Stomach smooth muscle (tissue), 2 donors: ENCODE data around the gene UNKL.

Source experiments
- H3K27ac ChIP-seq: one replicate; pipeline ENCODE4 v1.7.0; 2013; ENCODE audit warnings: mild to moderate bottlenecking, low read length, inconsistent platforms
- H3K27me3 ChIP-seq, 2 donors: one replicate each; pipeline ENCODE4 v1.7.0; 2013; ENCODE audit warnings: low read length in 2 of 2; ENCODE audit not compliant: insufficient read depth in 2 of 2, control insufficient read depth in 1 of 2
- H3K36me3 ChIP-seq, 2 donors: one replicate each; pipeline ENCODE4 v1.7.0; 2013; ENCODE audit warnings: low read length in 2 of 2; ENCODE audit not compliant: control insufficient read depth in 2 of 2, insufficient read depth in 2 of 2
- H3K4me1 ChIP-seq: one replicate; pipeline ENCODE4 v1.7.0; 2013; ENCODE audit warnings: low read length; ENCODE audit not compliant: control insufficient read depth, insufficient read depth
- H3K4me3 ChIP-seq, 2 donors: one replicate each; pipeline ENCODE4 v1.7.0; 2013; ENCODE audit warnings: low read length in 2 of 2
- H3K9ac ChIP-seq, 2 donors: one replicate each; pipeline ENCODE4 v1.7.0; 2013; ENCODE audit warnings: low read length in 2 of 2, mild to moderate bottlenecking in 1 of 2
- H3K9me3 ChIP-seq, 2 donors: one replicate each; pipeline ENCODE4 v1.7.0; 2013; ENCODE audit warnings: low read length in 2 of 2; ENCODE audit not compliant: control insufficient read depth in 2 of 2
- donor health status: healthy.
- donor health status: Pancreatic carcinoma.

Gene UNKL

GRCh38 chr16:1413684-1414531 lies 596 bp downstream of the UNKL start:
- Histone ChIP-seq H3K36me3 (peaks cover 4% of the 10 kb centered on the region in 2 donors), H3K9ac (peak overlapping the region; percentile 60 to 69), H3K9me3 (no peaks in the 10 kb centered on the region), H3K27ac (peak overlapping the region; percentile 55), H3K4me1 (peaks cover 14% of the 10 kb centered on the region), H3K27me3 (no peaks in the 10 kb centered on the region), H3K4me3 (peak overlapping the region; percentile 67 to 86)

GRCh38 chr16:1412847-1413246 lies 1.7 kb downstream of the UNKL start:
- Histone ChIP-seq H3K27me3 (no peaks in the 10 kb centered on the region), H3K27ac (no peak overlapping the region), H3K36me3 (peaks cover 4% of the 10 kb centered on the region in 2 donors), H3K9ac (no peak overlapping the region), H3K4me3 (no peak overlapping the region), H3K4me1 (peaks cover 19% of the 10 kb centered on the region), H3K9me3 (no peaks in the 10 kb centered on the region)

GRCh38 chr16:1408171-1408837 lies 6.2 kb downstream of the UNKL start:
- no peaks in the 10 kb centered on the region for H3K9me3 ChIP-seq
- H3K4me1 ChIP-seq = peaks cover 16% of the 10 kb centered on the region
- H3K36me3 ChIP-seq = peaks cover 4% of the 10 kb centered on the region in 2 donors
- H3K27ac ChIP-seq = no peak overlapping the region
- H3K9ac ChIP-seq = peak overlapping the region in 1 of 2 donors; percentile 45
- no peaks in the 10 kb centered on the region for H3K27me3 ChIP-seq
- peak overlapping the region; percentile 63 to 75 for H3K4me3 ChIP-seq

- peak overlapping the region in 1 of 2 donors; percentile 45 for H3K9ac ChIP-seq
- H3K4me1 ChIP-seq = peaks cover 13% of the 10 kb centered on the region
- H3K36me3 ChIP-seq = peaks cover 6 to 7% of the 10 kb centered on the region in 2 donors
- no peak overlapping the region for H3K27ac ChIP-seq
- no peaks in the 10 kb centered on the region for H3K9me3 ChIP-seq
- peak overlapping the region; percentile 25 to 75 for H3K4me3 ChIP-seq
- no peaks in the 10 kb centered on the region for H3K27me3 ChIP-seq
Observed at GRCh38 chr16:1407753-1408152, 6.8 kb downstream of the UNKL start.

- Histone ChIP-seq H3K27ac (no peak overlapping the region), H3K9ac (no peak overlapping the region), H3K4me1 (peaks cover 8% of the 10 kb centered on the region), H3K9me3 (no peaks in the 10 kb centered on the region), H3K36me3 (peaks cover 16 to 21% of the 10 kb centered on the region in 2 donors), H3K27me3 (no peaks in the 10 kb centered on the region), H3K4me3 (no peak overlapping the region)
Observed at GRCh38 chr16:1403733-1404132, 10.8 kb downstream of the UNKL start.

- Histone ChIP-seq H3K36me3 (peaks cover 16 to 24% of the 10 kb centered on the region in 2 donors), H3K9me3 (no peaks in the 10 kb centered on the region), H3K4me3 (no peak overlapping the region), H3K9ac (no peak overlapping the region), H3K27ac (no peak overlapping the region), H3K4me1 (peaks cover 3% of the 10 kb centered on the region), H3K27me3 (no peaks in the 10 kb centered on the region)
Observed at GRCh38 chr16:1403036-1403435, 11.5 kb downstream of the UNKL start.

GRCh38 chr16:1401758-1402154 lies 12.7 kb downstream of the UNKL start:
- no peaks in the 10 kb centered on the region for H3K4me1 ChIP-seq
- no peak overlapping the region for H3K4me3 ChIP-seq
- H3K27me3 ChIP-seq = no peaks in the 10 kb centered on the region
- no peak overlapping the region for H3K9ac ChIP-seq
- H3K36me3 ChIP-seq = peaks cover 16 to 25% of the 10 kb centered on the region in 2 donors
- no peak overlapping the region for H3K27ac ChIP-seq
- H3K9me3 ChIP-seq = no peaks in the 10 kb centered on the region

- H3K4me3 ChIP-seq = no peak overlapping the region
- H3K27ac ChIP-seq = no peak overlapping the region
- H3K27me3 ChIP-seq = no peaks in the 10 kb centered on the region
- H3K36me3 ChIP-seq = peaks cover 16 to 25% of the 10 kb centered on the region in 2 donors
- no peaks in the 10 kb centered on the region for H3K4me1 ChIP-seq
- H3K9ac ChIP-seq = no peak overlapping the region
- H3K9me3 ChIP-seq = no peaks in the 10 kb centered on the region
Observed at GRCh38 chr16:1401061-1401757, 13.3 kb downstream of the UNKL start.

GRCh38 chr16:1398826-1399581 lies 15.5 kb downstream of the UNKL start:
- H3K36me3 ChIP-seq = peaks cover 19 to 29% of the 10 kb centered on the region in 2 donors
- H3K4me1 ChIP-seq = no peaks in the 10 kb centered on the region
- no peak overlapping the region for H3K9ac ChIP-seq
- no peak overlapping the region for H3K4me3 ChIP-seq
- no peaks in the 10 kb centered on the region for H3K9me3 ChIP-seq
- H3K27me3 ChIP-seq = no peaks in the 10 kb centered on the region
- no peak overlapping the region for H3K27ac ChIP-seq

GRCh38 chr16:1398351-1398750 lies 16.2 kb downstream of the UNKL start:
- no peaks in the 10 kb centered on the region for H3K4me1 ChIP-seq
- H3K4me3 ChIP-seq = no peak overlapping the region
- H3K27ac ChIP-seq = no peak overlapping the region
- peaks cover 24 to 35% of the 10 kb centered on the region in 2 donors for H3K36me3 ChIP-seq
- no peak overlapping the region for H3K9ac ChIP-seq
- no peaks in the 10 kb centered on the region for H3K9me3 ChIP-seq
- no peaks in the 10 kb centered on the region for H3K27me3 ChIP-seq
